Astrocyte (in vitro differentiated cells and primary cell): ENCODE data around the gene SPIN2B. TPM values are rescaled to one million over a fixed set of nuclear protein-coding genes. Genes with fewer than 3 reads are reported as not detected.
"Not testable (repeated sequence)": the region's sequence is repeated elsewhere in the genome, so short reads cannot be mapped to it uniquely, and the experiment has no call there.

Experiments used
- DNase-seq: peaks from one replicate; pipeline ENCODE4 v3.0.0-alpha.2; 2010; ENCODE audit warnings: low read depth
- FAIRE-seq: peaks from 2 replicates; lab custom pipeline; 2011; peaks lifted over from hg19 to GRCh38; lab: Jason Lieb, UNC
- H2AFZ ChIP-seq: 2 replicates; pipeline ENCODE4 v1.6.0; 2012; ENCODE audit warnings: low read depth, low read length, inconsistent platforms
- H3K27ac ChIP-seq: 2 replicates; pipeline ENCODE4 v1.5.1; 2011; ENCODE audit warnings: low read depth, low read length, inconsistent platforms
- H3K27me3 ChIP-seq: 2 replicates; pipeline ENCODE4 v1.6.0; 2011; ENCODE audit warnings: low read length, inconsistent platforms; ENCODE audit not compliant: insufficient read depth
- H3K36me3 ChIP-seq: 2 replicates; pipeline ENCODE4 v1.5.1; 2011; ENCODE audit warnings: low read length, inconsistent platforms; ENCODE audit not compliant: insufficient read depth
- H3K4me1 ChIP-seq: 2 replicates; pipeline ENCODE4 v1.5.1; 2011; ENCODE audit warnings: low read length, inconsistent platforms; ENCODE audit not compliant: insufficient read depth
- H3K4me2 ChIP-seq: 2 replicates; pipeline ENCODE4 v1.6.0; 2012; ENCODE audit warnings: low read length, inconsistent platforms
- H3K4me3 ChIP-seq: 2 replicates; pipeline ENCODE4 v1.5.1; 2011; ENCODE audit warnings: low read depth, mild to moderate bottlenecking, low read length, inconsistent platforms; ENCODE audit not compliant: insufficient read depth
- H3K79me2 ChIP-seq: 2 replicates; pipeline ENCODE4 v1.6.0; 2012; ENCODE audit warnings: mild to moderate bottlenecking, low read length, inconsistent platforms; ENCODE audit not compliant: insufficient read depth
- H3K9ac ChIP-seq: 2 replicates; pipeline ENCODE4 v1.6.0; 2012; ENCODE audit warnings: mild to moderate bottlenecking, low read length, inconsistent platforms
- H3K9me3 ChIP-seq: 2 replicates; pipeline ENCODE4 v1.5.1; 2012; ENCODE audit warnings: low read depth, mild to moderate bottlenecking, low read length, inconsistent platforms; ENCODE audit not compliant: insufficient read depth
- H4K20me1 ChIP-seq: 2 replicates; pipeline ENCODE4 v1.6.0; 2012; ENCODE audit warnings: low read length, inconsistent platforms; ENCODE audit not compliant: insufficient read depth
- H3K27ac Mint-ChIP-seq: one replicate; pipeline ENCODE4 v1.8.0; 2021; ENCODE audit warnings: mild to moderate bottlenecking, mixed read lengths; ENCODE audit not compliant: unreplicated experiment
- H3K27me3 Mint-ChIP-seq: one replicate; pipeline ENCODE4 v1.8.0; 2021; ENCODE audit warnings: low read depth, mixed read lengths; ENCODE audit not compliant: unreplicated experiment
- H3K36me3 Mint-ChIP-seq: one replicate; pipeline ENCODE4 v1.8.0; 2021; ENCODE audit warnings: low read depth, mixed read lengths; ENCODE audit not compliant: unreplicated experiment
- H3K4me1 Mint-ChIP-seq: one replicate; pipeline ENCODE4 v1.8.0; 2021; ENCODE audit warnings: low read depth, mixed read lengths; ENCODE audit not compliant: unreplicated experiment
- H3K4me3 Mint-ChIP-seq: one replicate; pipeline ENCODE4 v1.8.0; 2021; ENCODE audit warnings: mild to moderate bottlenecking, moderate library complexity, mixed read lengths; ENCODE audit not compliant: unreplicated experiment
- H3K9me3 Mint-ChIP-seq: one replicate; pipeline ENCODE4 v1.8.0; 2021; ENCODE audit warnings: mild to moderate bottlenecking, mixed read lengths; ENCODE audit not compliant: unreplicated experiment
- EZH2 ChIP-seq: IDR thresholded peaks from 2 replicates; pipeline ENCODE4 v1.6.1; 2012; ENCODE audit warnings: mild to moderate bottlenecking, low read length, inconsistent platforms; ENCODE audit not compliant: insufficient read depth
- total RNA-seq: library from RNA; stranded (reverse); gene quantifications from 2 replicates; pipeline ENCODE4 v1.2.1, GENCODE V29; 2021
- TF ChIP-seq, protein P1 (sequence below): IDR thresholded peaks from 2 replicates; pipeline ENCODE4 v1.5.1; 2011; ENCODE audit warnings: low read depth, mild to moderate bottlenecking, inconsistent platforms, low read length, moderate library complexity; ENCODE audit not compliant: insufficient read depth

The SPIN2B gene
- total RNA-seq, 1 donor from 2014 or later, result 13.0 TPM

DNA sequence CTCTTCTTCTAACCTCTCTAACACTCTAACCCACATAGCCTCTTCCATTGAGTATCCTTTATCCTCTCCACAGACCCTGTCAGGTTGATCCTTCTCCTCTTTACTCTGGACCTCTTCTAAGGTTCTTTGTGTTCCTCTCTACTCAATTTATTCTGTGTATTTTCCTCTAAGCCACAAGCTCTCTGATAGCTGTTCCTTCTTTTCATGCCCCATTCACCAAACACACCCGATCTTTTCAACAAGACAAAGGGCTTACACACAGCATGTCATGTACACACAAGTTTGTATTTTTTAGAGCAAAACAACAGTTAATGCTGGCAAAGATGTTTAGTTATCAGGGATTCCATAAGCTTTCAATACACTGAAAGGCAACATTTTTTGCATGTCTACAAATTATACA lies 1.9 kb downstream of the SPIN2B start:
- H3K27ac Mint-ChIP-seq, result no peak overlapping the region
- TF ChIP-seq, protein P1, sequence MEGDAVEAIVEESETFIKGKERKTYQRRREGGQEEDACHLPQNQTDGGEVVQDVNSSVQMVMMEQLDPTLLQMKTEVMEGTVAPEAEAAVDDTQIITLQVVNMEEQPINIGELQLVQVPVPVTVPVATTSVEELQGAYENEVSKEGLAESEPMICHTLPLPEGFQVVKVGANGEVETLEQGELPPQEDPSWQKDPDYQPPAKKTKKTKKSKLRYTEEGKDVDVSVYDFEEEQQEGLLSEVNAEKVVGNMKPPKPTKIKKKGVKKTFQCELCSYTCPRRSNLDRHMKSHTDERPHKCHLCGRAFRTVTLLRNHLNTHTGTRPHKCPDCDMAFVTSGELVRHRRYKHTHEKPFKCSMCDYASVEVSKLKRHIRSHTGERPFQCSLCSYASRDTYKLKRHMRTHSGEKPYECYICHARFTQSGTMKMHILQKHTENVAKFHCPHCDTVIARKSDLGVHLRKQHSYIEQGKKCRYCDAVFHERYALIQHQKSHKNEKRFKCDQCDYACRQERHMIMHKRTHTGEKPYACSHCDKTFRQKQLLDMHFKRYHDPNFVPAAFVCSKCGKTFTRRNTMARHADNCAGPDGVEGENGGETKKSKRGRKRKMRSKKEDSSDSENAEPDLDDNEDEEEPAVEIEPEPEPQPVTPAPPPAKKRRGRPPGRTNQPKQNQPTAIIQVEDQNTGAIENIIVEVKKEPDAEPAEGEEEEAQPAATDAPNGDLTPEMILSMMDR, result no peak
- TF ChIP-seq EZH2, result no peak
- Histone ChIP-seq H3K27ac (no peak overlapping the region), H3K79me2 (no peaks in the 10 kb centered on the region), H3K36me3 (no peaks in the 10 kb centered on the region), H2AFZ (no peak overlapping the region), H3K27me3 (no peaks in the 10 kb centered on the region), H3K4me3 (no peak overlapping the region), H3K4me2 (no peak overlapping the region), H3K9ac (no peak overlapping the region), H4K20me1 (no peaks in the 10 kb centered on the region), H3K4me1 (no peaks in the 10 kb centered on the region), H3K9me3 (no peaks in the 10 kb centered on the region)
- DNase-seq (no peak), FAIRE-seq (peak; percentile 43)
- peaks cover 4% of the 10 kb centered on the region for H3K4me1 Mint-ChIP-seq
- H3K27me3 Mint-ChIP-seq, result no peaks in the 10 kb centered on the region
- no peaks in the 10 kb centered on the region for H3K9me3 Mint-ChIP-seq
- H3K36me3 Mint-ChIP-seq, result peaks cover 5% of the 10 kb centered on the region
- peak overlapping the region; percentile 80 for H3K4me3 Mint-ChIP-seq

DNA sequence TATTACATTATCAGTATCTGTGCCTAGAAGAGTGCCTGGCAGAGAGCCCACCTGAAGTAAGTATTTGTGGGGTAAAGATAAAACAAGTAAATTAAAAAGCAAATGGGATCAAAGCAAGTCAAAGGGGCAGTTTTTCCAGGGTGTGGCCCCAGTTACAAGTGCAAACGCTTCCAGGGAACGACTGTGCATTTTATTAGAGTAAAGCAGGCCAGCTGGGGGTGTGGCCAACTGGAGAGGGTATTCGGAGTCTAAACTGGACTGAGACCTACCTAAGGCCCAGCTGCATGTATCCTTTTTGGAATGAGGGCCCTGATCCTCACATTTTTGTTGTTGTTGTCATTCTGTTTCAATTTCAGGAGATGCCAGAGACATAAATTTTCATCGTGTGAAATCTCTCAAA lies 3.8 kb downstream of the SPIN2B start:
- H3K27me3 Mint-ChIP-seq, H3K36me3 ChIP-seq, H3K4me1 Mint-ChIP-seq, H3K9me3 Mint-ChIP-seq, H3K27me3 ChIP-seq, H4K20me1 ChIP-seq, H3K4me3 Mint-ChIP-seq, H3K4me3 ChIP-seq, H3K4me2 ChIP-seq, H3K27ac ChIP-seq, H3K79me2 ChIP-seq, H3K27ac Mint-ChIP-seq, H3K9me3 ChIP-seq, H3K36me3 Mint-ChIP-seq, DNase-seq, H2AFZ ChIP-seq, H3K9ac ChIP-seq, H3K4me1 ChIP-seq: not testable (repeated sequence)
- peak; percentile 90 for FAIRE-seq

DNA sequence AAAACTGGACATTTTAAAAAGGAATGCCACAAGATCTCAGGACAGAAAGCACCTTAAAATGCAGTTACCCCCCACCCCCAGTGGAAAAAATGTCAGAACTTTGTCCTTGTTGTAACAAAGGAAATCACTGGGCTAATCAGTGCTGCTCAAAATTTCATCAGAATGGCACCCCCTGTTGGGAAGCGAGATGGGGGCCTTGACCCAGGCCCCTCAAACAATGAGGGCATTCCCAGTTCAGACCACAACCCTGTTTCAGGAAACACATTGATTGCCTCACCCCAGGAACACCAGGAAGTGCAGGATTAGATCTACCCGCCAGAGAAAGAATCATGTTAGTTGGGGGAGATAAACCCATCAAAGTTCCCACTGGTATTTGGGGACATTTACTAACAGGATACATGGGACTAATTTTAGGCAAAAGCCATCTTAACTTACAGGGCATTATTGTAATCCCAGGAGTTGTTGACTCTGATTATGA lies 16.4 kb downstream of the SPIN2B start:
- H3K79me2 ChIP-seq, result no peaks in the 10 kb centered on the region
- H3K9me3 Mint-ChIP-seq, result no peaks in the 10 kb centered on the region
- H3K4me3 Mint-ChIP-seq, result no peak overlapping the region
- H3K27ac Mint-ChIP-seq, result no peak overlapping the region
- H3K4me3 ChIP-seq, result no peak overlapping the region
- no peaks in the 10 kb centered on the region for H3K4me1 ChIP-seq
- no peak overlapping the region for H3K27ac ChIP-seq
- peaks cover 9% of the 10 kb centered on the region for H3K4me1 Mint-ChIP-seq
- no peaks in the 10 kb centered on the region for H4K20me1 ChIP-seq
- DNase-seq (no peak), FAIRE-seq (no peak)
- H3K9ac ChIP-seq, result no peak overlapping the region
- no peak overlapping the region for H2AFZ ChIP-seq
- no peaks in the 10 kb centered on the region for H3K9me3 ChIP-seq
- H3K4me2 ChIP-seq, result no peak overlapping the region
- no peaks in the 10 kb centered on the region for H3K27me3 ChIP-seq
- no peak for TF ChIP-seq EZH2
- TF ChIP-seq, protein P1, result no peak
- peaks cover 11% of the 10 kb centered on the region for H3K36me3 Mint-ChIP-seq
- no peaks in the 10 kb centered on the region for H3K36me3 ChIP-seq
- H3K27me3 Mint-ChIP-seq, result no peaks in the 10 kb centered on the region
